Astrocyte (in vitro differentiated cells and primary cell): ENCODE measurements around the gene CDT1.

Experiments
- CTCF ChIP-seq: IDR thresholded peaks from 2 replicates; pipeline ENCODE4 v1.5.1; 2011; ENCODE audit warnings: low read depth, mild to moderate bottlenecking, inconsistent platforms, low read length, moderate library complexity; ENCODE audit not compliant: insufficient read depth
- EZH2 ChIP-seq: IDR thresholded peaks from 2 replicates; pipeline ENCODE4 v1.6.1; 2012; ENCODE audit warnings: mild to moderate bottlenecking, low read length, inconsistent platforms; ENCODE audit not compliant: insufficient read depth

- TF ChIP-seq CTCF (no peak), EZH2 (no peak)
Measured at GRCh38 chr16:88762941-88763340, 40.6 kb upstream of the CDT1 start.
